ENCODE results near the gene GCAT.
A peak's percentile ranks its signal among the peaks of the same experiment; 100 is the strongest.
"Not testable (repeated sequence)": the region's sequence is repeated elsewhere in the genome, so short reads cannot be mapped to it uniquely, and the experiment has no call there.

Gene GCAT

GRCh38 chr22:37782340-37783168, 25.2 kb upstream of the GCAT start:
- no peak for DNase-seq (ENCODE audit: extremely low read depth in 1 of 2, low read depth in 1 of 2)

GRCh38 chr22:37784829-37785495, 22.8 kb upstream of the GCAT start:
- DNase-seq (ENCODE audit: extremely low read depth in 1 of 2, low read depth in 1 of 2), result no peak

- no peak for DNase-seq (ENCODE audit: extremely low read depth in 1 of 2, low read depth in 1 of 2)
Measured at GRCh38 chr22:37790234-37790633, 17.5 kb upstream of the GCAT start.

DNA sequence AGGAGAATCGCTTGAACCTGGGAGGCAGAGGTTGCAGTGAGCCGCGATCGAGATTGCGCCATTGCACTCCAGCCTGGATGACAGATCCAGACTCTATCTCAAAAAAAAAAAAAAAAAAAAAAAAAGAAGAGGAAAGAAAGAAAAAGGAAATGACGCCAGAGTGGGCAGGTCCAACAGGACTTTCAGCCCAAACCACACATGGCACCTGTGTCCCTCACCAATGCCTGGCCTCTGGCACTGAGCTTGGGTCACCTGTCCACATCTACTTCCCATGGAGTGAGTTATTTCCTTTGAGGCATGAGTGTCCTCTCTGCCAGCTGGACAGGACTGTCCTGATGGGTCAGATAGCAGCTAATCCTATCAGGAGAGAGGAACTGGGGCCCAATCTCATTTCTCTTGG, 15.2 kb upstream of the GCAT start:
- DNase-seq (ENCODE audit: extremely low read depth in 1 of 2, low read depth in 1 of 2), result no peak

GRCh38 chr22:37794376-37794775, 13.4 kb upstream of the GCAT start:
- no peak for DNase-seq (ENCODE audit: extremely low read depth in 1 of 2, low read depth in 1 of 2)

DNA sequence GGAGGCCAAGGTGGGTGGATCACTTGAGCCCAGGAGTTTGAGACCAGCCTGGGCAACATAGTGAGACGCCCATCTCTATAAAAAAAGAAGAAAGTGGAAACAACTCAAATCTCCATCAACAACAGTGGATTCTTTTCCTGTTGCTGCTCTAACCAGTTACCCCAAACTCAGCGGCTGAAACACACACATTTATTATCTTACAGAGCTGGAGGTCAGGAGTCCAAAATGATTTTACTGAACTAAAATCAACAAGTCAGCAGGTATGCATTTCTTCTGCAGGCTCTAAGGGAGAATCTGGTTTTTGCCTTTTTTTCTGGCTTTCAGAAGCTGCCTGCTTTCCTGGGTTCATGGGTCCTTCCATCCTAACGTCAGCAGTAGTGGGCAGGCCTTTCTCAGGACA, 11.7 kb upstream of the GCAT start:
- DNase-seq (ENCODE audit: extremely low read depth in 1 of 2, low read depth in 1 of 2), result no peak

- DNase-seq (ENCODE audit: extremely low read depth in 1 of 2, low read depth in 1 of 2), result not testable (repeated sequence)
Measured at GRCh38 chr22:37797259-37797658, 10.5 kb upstream of the GCAT start.

GRCh38 chr22:37797874-37798500, 9.7 kb upstream of the GCAT start:
- no peak for DNase-seq (ENCODE audit: extremely low read depth in 1 of 2, low read depth in 1 of 2)

GRCh38 chr22:37799979-37800378, 7.8 kb upstream of the GCAT start:
- DNase-seq (ENCODE audit: extremely low read depth in 1 of 2, low read depth in 1 of 2), result not testable (repeated sequence)

- DNase-seq (ENCODE audit: extremely low read depth in 1 of 2, low read depth in 1 of 2), result no peak
Measured at GRCh38 chr22:37801946-37802309, 5.8 kb upstream of the GCAT start.

DNA sequence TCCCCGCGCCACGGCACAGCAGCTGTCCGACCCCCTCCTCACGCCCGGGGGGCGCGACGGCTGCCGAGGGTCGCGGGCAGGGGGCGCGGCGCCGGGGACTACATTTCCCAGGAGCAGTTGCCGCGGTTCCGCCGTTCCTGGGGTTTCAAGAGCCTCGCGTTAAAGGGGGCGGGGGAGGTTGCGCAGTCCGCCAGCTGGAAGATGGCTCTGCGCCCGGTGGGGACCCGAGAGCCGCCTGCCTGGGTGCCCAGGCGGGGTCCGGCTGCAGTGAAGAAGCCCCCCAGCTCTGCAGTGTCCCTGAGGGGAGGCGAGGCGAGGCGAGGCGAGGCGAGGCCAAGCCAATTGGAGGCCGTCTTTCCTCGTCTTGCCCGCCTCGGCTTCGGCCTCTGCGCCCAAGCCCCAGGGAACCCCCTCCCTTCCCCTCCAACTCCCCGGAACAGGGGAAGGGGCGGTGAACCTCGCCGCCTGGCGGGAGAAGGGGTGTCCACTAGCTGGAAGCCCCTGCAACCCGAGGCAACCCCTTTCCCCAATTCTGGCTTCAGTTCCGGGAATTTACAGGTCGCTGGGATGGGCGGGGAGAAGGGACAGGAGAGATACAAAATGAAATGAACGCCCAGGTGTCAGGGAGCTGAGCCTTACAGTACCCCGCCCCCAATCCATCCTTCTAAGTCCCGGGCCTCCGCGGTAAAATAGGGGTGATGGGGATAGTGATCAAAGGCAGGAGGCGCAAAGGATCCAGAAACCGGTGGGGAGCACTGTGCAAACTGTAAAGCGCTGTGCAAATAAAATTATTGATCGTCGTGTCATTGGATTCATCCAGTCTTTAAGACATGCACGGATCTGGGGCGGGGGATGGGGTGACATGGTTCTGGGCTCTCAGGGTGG, 5.2 kb upstream of the GCAT start:
- DNase-seq (ENCODE audit: extremely low read depth in 1 of 2, low read depth in 1 of 2), result no peak

DNA sequence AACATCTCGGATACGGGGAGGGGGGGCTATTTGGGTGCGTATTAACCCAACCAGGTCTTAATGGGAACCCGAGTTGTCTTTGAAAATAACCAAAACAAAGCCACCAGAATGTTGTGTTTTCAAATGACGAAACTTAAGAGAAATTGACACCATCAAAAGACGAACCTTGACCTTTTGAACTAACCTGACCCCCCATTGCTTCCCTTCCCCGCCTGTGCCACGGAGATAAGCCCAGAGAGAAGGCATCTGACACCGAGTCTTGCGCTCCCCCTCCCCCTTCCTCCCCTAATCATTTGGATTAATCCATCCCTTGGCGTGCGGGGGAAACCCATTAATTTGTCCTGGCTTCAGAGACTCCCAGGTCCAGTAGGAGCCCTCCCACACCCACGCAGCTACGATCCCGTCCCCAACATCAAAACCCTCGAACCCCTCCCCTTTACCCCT, 4.5 kb upstream of the GCAT start:
- DNase-seq (ENCODE audit: extremely low read depth in 1 of 2, low read depth in 1 of 2), result no peak

- no peak for DNase-seq (ENCODE audit: extremely low read depth in 1 of 2, low read depth in 1 of 2)
Measured at GRCh38 chr22:37803639-37804351, 3.9 kb upstream of the GCAT start.

DNA sequence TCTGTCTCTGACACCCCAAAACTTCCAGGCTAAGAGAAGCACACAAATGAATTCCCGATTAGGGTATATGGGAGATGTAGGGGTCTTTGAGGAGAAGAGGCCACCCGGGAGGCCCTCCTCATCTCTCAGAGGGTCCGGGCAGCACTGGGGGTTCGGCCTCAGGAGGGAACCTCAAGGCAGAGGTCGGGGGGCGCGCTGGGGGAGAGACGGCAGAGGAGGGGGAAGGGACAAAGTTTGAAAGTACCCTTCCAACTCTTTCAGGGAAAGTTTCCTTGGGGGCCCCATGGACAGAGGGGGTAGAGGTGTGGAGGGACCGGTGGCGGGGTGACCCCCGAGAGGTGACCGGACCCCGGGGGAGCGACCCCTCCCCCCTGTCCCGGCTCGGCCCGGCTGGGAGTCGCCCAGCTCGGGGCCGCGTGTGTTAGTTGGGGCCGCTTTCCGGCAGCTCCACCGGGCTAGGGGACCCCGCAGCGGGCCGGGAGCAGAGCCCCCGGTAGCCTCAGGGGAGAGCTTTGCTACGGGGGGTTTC, 3.3 kb upstream of the GCAT start:
- DNase-seq (ENCODE audit: extremely low read depth in 1 of 2, low read depth in 1 of 2), result no peak

GRCh38 chr22:37804881-37805809, 2.6 kb upstream of the GCAT start:
- DNase-seq (ENCODE audit: extremely low read depth in 1 of 2, low read depth in 1 of 2), result peak; percentile 47 to 62

GRCh38 chr22:37805810-37806277, 1.9 kb upstream of the GCAT start:
- no peak for DNase-seq (ENCODE audit: extremely low read depth in 1 of 2, low read depth in 1 of 2)

GRCh38 chr22:37806409-37807333, 1.1 kb upstream of the GCAT start:
- DNase-seq (ENCODE audit: extremely low read depth in 1 of 2, low read depth in 1 of 2), result no peak

- no peak for DNase-seq (ENCODE audit: extremely low read depth in 1 of 2, low read depth in 1 of 2)
Measured at GRCh38 chr22:37808294-37808657, 542 bp downstream of the GCAT start.
